ENCODE measurements around the gene THEMIS.
A peak's percentile ranks its signal among the peaks of the same experiment; 100 is the strongest.

THEMIS gene

GRCh38 chr6:127858727-127859391 lies 42.0 kb downstream of the THEMIS start:
- no peak for DNase-seq

- no peak for DNase-seq
These were observed 43.7 kb downstream of the THEMIS start for GRCh38 chr6:127857051-127857637.

DNA sequence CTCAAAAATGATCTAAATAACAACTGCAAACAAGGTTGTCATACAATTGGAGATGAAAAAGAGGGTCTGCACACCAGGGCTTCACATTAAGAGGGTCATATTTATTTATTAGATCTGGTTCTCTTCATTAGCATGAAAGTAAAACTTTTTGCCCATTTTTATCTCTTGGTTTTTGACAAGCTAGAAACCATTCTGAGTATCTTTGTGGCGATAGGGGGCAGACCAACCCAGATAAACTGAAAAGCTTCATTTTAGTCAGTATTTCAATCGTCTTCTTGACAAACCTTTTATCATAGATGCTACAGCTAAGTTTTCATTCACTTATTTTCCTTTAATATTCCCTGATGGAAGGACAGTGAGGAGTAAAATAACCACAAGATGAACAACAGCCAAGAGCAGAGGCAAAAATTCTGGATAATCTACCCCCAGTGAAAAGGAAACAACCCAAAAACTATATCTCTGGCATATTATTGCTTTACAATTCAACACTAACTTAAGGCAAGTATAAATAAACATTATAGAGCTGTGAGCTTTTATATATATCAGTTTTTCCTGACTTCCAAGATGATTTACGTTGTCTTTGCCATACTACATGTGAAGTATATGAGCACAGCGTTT lies 45.2 kb downstream of the THEMIS start:
- no peak for DNase-seq

DNA sequence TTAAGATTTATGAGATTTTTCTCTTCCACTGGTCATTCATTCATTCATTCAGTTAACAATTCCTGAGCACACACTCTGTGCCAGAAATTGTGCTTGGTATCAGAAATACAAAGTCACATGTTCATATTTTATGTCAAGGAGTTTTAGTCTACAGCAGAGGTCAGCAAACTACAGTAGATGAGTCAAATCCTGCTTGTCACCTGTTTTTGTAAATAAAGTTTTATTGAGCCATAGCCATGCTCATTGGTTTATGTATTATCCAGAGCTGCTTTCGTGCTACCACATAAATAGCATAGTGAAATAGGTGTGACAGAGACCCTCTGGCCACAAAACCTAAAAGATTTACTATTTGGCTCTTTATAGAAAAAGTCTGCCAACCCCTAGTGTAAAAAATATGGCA lies 46.8 kb downstream of the THEMIS start:
- DNase-seq, result no peak

DNA sequence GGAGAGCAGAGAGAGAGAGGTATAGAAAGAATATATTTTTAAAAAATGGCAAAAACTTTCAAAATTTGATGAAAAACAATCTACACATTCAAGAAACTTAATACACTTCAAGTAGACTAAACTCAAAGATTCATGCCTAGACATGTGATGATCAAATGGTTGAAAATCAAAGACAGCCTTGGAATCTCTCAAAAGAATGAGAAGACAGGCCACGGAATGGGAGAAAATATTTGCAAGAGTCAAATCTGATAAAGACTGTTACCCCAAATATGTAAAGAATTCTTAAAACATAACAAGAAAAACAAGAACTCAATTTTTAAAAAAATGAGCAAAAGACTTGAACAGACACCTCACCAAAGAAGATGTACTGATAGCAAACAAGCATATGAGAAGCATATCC lies 49.7 kb downstream of the THEMIS start:
- DNase-seq, result no peak

DNA sequence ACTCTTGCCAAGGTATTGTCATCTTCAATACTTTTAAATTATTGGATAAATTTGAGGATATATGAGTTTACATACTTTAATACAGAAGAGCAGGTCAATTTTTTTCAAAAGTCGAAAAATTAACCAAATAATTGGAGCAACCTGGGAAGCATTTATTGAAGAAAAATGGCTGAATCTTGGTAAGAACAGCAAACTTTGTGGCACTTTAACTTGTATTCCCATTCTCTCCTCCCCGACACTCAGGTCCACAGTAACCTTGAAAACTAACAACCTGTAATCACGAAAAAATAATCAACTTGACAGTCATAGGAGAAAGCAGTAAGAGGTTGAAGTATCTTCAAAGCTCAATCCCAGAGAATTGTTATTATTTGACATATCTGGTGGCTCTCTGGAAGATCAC lies 55.6 kb downstream of the THEMIS start:
- no peak for DNase-seq

- DNase-seq, result no peak
These were observed 56.3 kb downstream of the THEMIS start for GRCh38 chr6:127844529-127844928.

GRCh38 chr6:127843582-127843981 lies 57.3 kb downstream of the THEMIS start:
- no peak for DNase-seq

DNA sequence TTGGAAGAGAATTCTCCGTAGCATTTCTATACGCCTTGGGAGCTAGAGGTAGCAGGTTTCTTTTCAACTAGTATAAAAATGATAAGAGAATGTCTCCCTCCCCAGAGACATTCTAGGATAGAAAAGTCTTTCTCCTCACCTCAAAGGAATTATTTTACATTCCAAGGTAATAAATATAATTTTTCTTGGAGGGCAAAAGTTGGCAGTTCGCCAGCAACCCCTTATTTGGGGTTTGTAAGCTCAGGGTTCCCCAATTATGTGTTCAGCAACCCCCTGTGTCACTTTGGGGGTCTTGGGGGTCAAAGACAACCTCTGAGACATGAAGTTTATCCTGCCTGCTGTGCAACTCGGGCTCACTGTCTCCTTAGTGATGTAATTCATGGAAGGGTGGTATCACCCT lies 58.3 kb downstream of the THEMIS start:
- no peak for DNase-seq

- DNase-seq, result no peak
These were observed 59.0 kb downstream of the THEMIS start for GRCh38 chr6:127841811-127842210.

- no peak for DNase-seq
These were observed 66.7 kb downstream of the THEMIS start for GRCh38 chr6:127834136-127834535.

GRCh38 chr6:127833336-127833735 lies 67.5 kb downstream of the THEMIS start:
- DNase-seq, result no peak

GRCh38 chr6:127832381-127832780 lies 68.5 kb downstream of the THEMIS start:
- no peak for DNase-seq

GRCh38 chr6:127824061-127824460 lies 76.8 kb downstream of the THEMIS start:
- DNase-seq, result no peak

DNA sequence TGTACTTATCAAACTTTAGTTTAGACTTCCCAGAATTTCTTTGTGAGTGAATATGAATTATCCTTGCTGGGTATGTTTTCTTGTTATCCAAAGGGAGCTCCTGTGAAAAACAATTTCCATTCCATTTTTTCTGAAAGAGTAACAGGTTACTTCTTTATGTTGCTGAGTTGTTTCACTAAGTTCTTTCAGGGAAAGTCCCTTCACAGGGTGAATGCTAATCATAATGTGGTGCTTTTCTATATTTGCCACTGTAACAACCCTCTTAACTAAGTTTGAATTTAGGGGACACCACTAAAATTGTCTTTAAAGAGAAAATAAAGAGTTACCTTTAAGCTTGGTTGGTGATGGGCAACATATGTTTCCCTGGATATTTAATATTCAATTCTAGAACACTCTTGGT lies 79.4 kb downstream of the THEMIS start:
- no peak for DNase-seq

- no peak for DNase-seq
These were observed 82.7 kb downstream of the THEMIS start for GRCh38 chr6:127818149-127818548.

DNA sequence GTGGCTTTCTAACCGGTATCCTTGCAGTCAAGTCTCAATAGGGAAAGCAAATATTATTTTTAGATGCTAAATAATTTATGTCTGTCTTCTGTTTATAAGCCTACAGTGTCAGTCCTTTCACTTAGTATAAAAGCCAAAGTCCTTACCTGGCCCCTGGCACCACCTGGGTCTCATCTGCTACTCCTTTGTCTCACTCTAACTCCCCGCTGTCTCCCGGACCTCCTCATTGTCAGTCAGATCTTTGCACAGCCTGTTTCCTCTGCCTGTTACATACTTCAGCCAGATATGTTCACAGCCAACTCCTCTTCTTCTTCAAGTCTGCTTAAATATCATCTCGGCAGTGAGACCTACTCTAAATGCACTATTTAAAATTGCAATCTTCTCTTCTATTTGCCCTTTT lies 84.2 kb downstream of the THEMIS start:
- no peak for DNase-seq

DNA sequence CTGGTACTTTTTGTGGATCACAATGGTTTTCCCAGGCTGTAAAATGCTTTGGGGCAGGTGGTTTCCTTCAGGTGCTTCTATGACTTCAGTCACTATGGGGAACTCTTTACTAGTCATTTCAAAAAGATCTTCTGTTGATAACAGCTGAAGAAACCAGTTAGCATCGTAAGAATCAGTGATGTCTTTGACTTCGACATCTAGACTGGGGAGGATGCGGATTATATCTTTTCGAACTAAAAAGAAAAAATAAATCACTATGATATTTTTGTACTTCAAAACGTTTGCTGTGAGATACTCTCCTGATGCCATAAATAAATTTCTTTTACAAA lies 87.2 kb downstream of the THEMIS start:
- DNase-seq, result no peak

DNA sequence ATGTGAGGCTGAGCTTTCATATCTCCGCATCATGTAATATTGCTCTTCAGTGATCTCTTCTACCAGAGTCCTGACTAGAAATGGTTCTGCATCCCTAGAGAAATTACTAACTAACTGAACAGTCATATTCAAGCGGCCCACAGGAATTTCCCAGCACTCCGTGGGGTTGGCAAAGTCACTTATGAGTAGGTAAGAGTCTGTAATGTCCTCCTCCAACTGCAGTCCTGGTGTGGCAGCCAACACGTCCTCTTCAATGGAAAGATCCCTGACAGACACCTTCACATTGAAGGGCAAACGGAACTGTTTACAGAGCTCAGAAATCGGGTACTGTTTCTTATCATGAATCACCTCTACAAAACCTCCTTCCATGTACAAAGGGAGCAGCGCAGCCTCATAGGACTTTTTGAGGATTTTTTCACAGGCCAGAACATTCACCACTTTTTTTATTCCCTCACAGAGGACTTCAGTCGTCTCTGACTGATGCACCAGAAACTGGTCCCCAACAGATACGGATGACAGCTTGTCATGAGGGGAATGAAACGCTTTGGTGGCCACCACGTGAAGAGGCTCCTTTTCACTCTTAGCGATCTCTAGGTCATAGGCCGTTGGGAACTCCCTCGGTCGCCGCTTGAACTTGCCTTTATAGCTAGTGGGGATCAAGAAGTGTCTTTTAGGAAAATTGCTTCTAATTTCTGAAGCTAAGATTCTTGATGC lies 87.7 kb downstream of the THEMIS start:
- DNase-seq, result peak; percentile 71 to 73

GRCh38 chr6:127811900-127812570 lies 88.8 kb downstream of the THEMIS start:
- DNase-seq, result no peak

GRCh38 chr6:127807806-127808517 lies 92.9 kb downstream of the THEMIS start:
- DNase-seq, result no peak

DNA sequence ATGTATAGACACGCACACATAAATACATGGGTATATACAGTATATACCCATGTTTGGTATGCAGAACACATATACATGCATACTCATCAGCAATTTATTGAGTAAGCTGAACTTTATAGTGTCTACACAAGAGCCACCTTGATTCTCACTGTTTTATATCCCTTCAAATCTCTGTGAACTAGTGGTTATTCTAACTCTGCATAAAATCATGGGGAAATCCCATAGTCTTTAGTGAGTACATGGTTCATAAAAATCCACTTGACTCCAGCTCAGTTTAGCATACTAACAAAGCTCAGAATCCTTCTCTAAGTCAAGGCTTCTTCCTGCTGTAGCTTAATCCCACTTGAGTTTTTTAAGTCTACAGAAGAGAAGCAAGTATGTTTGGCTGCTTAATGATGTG lies 104.1 kb downstream of the THEMIS start:
- no peak for DNase-seq

DNA sequence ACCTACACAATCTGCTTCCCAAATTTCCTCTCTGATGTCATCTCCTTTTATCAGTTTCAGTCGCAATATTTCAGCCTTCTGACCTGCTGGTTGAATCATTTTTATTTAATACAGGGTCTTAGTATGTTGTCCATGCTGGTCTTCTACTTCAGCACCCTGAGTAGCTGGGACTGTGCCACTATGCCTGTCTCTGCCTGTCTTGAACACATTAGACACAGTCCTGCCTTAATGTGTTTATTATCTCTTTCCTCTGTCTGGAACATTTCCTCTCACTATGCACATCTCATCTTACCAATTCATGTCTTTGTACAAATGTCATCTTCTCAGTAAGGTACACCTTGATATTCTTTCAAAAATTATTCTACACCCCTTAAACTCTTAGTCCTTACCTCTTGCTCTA lies 106.5 kb downstream of the THEMIS start:
- DNase-seq, result no peak
